Myometrial cell (primary cell): ENCODE measurements around the gene SLC24A2. TPM values are rescaled to one million over a fixed set of nuclear protein-coding genes. Genes with fewer than 3 reads are reported as not detected.

ENCODE experiments used
- total RNA-seq: library from RNA; depleted of rRNA; stranded (reverse); fragments of >200 nt; gene quantifications from 2 replicates; pipeline ENCODE4 v1.2.3, GENCODE V29; 2015

The SLC24A2 gene
- not detected in 2 replicates for total RNA-seq

DNA sequence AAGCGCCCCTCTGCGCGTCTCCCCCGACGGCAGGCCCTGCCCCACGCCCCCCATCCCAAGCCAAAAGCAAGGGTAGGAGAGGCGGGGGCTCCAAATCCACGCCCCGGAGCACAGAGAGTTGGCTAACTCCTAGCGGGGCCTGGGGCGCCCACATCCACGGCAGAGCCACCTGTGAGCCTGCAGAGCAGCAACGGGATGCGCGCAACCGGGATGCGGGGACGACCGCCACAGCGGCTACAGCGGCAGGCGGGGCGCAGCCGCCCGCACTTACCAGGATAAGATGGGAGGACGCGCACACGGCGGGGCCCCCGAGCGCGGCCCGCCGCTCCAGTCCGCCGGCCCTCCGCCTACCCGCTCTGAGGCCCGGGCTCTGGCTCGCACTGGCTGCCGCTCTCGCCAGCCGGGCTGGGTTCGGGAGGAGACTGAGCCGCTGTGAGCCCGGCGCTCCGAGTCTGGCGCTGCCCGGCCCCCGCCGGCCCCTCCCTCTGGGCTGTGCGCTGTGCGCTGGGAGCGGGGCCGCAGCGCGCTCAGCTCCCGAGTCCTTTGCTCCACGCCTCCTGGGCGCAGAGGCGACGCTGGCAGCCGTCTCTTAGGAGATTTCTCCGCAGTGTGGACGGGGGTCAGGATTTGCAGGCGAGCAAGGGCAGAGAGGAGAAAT lies at the start of gene SLC24A2:
Gene SLC24A2 (minus strand): TSS at position 424 of the 658 bp plus-strand sequence.

